ENCODE measurements around the gene THADA. TPM values are rescaled to one million over a fixed set of nuclear protein-coding genes. Genes with fewer than 3 reads are reported as not detected.

The THADA gene
- total and polyA plus RNA-seq, 10 donors: 14.2 to 51.3 (median 40.0) TPM

GRCh38 chr2:43333656-43334144, 262.1 kb downstream of the THADA start:
- H3K9me3 ChIP-seq: no peaks in the 10 kb centered on the region
- DNase-seq: no peak
- peaks cover 0 to 32% (median 3%) of the 10 kb centered on the region in 6 donors for H3K36me3 ChIP-seq
- intact Hi-C loops (cut with DNase I; ENCODE audit: low total_unique reads): no loop called here
- TF ChIP-seq POLR2AphosphoS5 (IDR thresholded peaks at IDR 0.05): peak in 1 of 3 donors; percentile 23
- no peak for TF ChIP-seq POLR2A (IDR thresholded peaks at IDR 0.05)
- 10 to 32% (median 16%) methylated on average over 2 of the region's 2 CpGs for WGBS, 5 donors
- H3K27ac ChIP-seq: peak overlapping the region in 7 of 8 donors; percentile 13 to 75 (median 64)
- H3K4me3 ChIP-seq: no peak overlapping the region
- H3K27me3 ChIP-seq (replicated peaks in 1 of 7): no peaks in the 10 kb centered on the region
- H3K4me1 ChIP-seq: peaks cover 6 to 47% (median 28%) of the 10 kb centered on the region in 6 donors

GRCh38 chr2:43333101-43333655, 262.7 kb downstream of the THADA start:
- H3K36me3 ChIP-seq: peaks cover 0 to 32% (median 3%) of the 10 kb centered on the region in 6 donors
- 29 to 54% (median 38%) methylated on average over 6 of the region's 6 CpGs for WGBS, 5 donors
- H3K4me3 ChIP-seq: no peak overlapping the region
- H3K9me3 ChIP-seq: no peaks in the 10 kb centered on the region
- H3K4me1 ChIP-seq: peaks cover 6 to 47% (median 28%) of the 10 kb centered on the region in 6 donors
- no peak for DNase-seq
- H3K27ac ChIP-seq: peak overlapping the region in 7 of 8 donors; percentile 13 to 75 (median 64)
- H3K27me3 ChIP-seq (replicated peaks in 1 of 7): no peaks in the 10 kb centered on the region
- TF ChIP-seq POLR2AphosphoS5 (IDR thresholded peaks at IDR 0.05): no peak
- TF ChIP-seq POLR2A (IDR thresholded peaks at IDR 0.05): no peak
- TF ChIP-seq CTCF (IDR thresholded peaks at IDR 0.05 in 8 of 11, conservative IDR thresholded peaks at IDR 0.05 in 3 of 11): no peak
- intact Hi-C loops (cut with DNase I; ENCODE audit: low total_unique reads): no loop called here

- H3K9me3 ChIP-seq: no peaks in the 10 kb centered on the region
- peaks cover 0 to 32% (median 3%) of the 10 kb centered on the region in 6 donors for H3K36me3 ChIP-seq
- no peak for DNase-seq
- intact Hi-C loops (cut with DNase I; ENCODE audit: low total_unique reads): no loop called here
- peak overlapping the region in 6 of 8 donors; percentile 58 to 75 (median 69) for H3K27ac ChIP-seq
- H3K4me3 ChIP-seq: no peak overlapping the region
- no peaks in the 10 kb centered on the region for H3K27me3 ChIP-seq (replicated peaks in 1 of 7)
- TF ChIP-seq POLR2A (IDR thresholded peaks at IDR 0.05): no peak
- no peak for TF ChIP-seq CTCF (IDR thresholded peaks at IDR 0.05 in 8 of 11, conservative IDR thresholded peaks at IDR 0.05 in 3 of 11)
- no peak for TF ChIP-seq POLR2AphosphoS5 (IDR thresholded peaks at IDR 0.05)
- H3K4me1 ChIP-seq: peaks cover 6 to 47% (median 28%) of the 10 kb centered on the region in 6 donors
- 45 to 74% (median 58%) methylated on average over 5 of the region's 5 CpGs for WGBS, 5 donors
Measured at GRCh38 chr2:43332653-43333052, 263.2 kb downstream of the THADA start.

- H3K27me3 ChIP-seq (replicated peaks in 1 of 7): no peaks in the 10 kb centered on the region
- intact Hi-C loops (cut with DNase I; ENCODE audit: low total_unique reads): no loop called here
- WGBS, 5 donors: 79 to 98% (median 89%) methylated on average over 1 of the region's 1 CpG
- TF ChIP-seq POLR2A (IDR thresholded peaks at IDR 0.05) (no peak), POLR2AphosphoS5 (IDR thresholded peaks at IDR 0.05) (no peak), CTCF (IDR thresholded peaks at IDR 0.05 in 8 of 11, conservative IDR thresholded peaks at IDR 0.05 in 3 of 11) (no peak)
- peaks cover 0 to 27% (median 3%) of the 10 kb centered on the region in 6 donors for H3K36me3 ChIP-seq
- H3K27ac ChIP-seq: peak overlapping the region in 2 of 8 donors; percentile 74 to 75
- peaks cover 6 to 49% (median 28%) of the 10 kb centered on the region in 6 donors for H3K4me1 ChIP-seq
- H3K9me3 ChIP-seq: no peaks in the 10 kb centered on the region
- DNase-seq: no peak
- no peak overlapping the region for H3K4me3 ChIP-seq
Measured at GRCh38 chr2:43331422-43331821, 264.4 kb downstream of the THADA start.
